GM19240 (cell line): ENCODE measurements around the gene SLC35F1.
"Not testable (repeated sequence)": the region's sequence is repeated elsewhere in the genome, so short reads cannot be mapped to it uniquely, and the experiment has no call there.

Experiments used
- DNase-seq: peaks from one replicate; pipeline ENCODE4 v3.0.0; 2011; ENCODE audit warnings: low spot score; ENCODE audit not compliant: insufficient read length

Gene SLC35F1

GRCh38 chr6:117906958-117907600, at the start of gene SLC35F1:
Gene SLC35F1, plus strand, starts transcription at chr6:117907264.
- DNase-seq = peak; percentile 31

DNA sequence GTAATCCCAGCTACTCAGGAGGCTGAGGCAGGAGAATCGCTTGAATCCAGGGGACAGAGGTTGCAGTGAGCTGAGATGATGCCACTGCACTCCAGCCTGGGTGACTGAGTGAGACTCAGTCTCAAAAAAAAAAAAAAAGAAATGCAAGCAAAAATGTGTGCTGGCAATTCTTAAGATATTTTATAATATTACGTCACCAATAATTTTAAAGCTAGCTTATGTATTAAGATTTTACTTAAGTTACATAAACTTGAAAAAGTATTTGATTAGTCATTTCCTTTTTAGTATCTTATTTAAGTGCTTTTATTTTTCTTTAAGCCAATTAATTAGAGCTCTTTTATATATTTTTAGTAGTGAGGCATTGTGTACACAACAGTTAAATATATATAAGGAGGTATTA, 48.5 kb upstream of the SLC35F1 start:
- not testable (repeated sequence) for DNase-seq

DNA sequence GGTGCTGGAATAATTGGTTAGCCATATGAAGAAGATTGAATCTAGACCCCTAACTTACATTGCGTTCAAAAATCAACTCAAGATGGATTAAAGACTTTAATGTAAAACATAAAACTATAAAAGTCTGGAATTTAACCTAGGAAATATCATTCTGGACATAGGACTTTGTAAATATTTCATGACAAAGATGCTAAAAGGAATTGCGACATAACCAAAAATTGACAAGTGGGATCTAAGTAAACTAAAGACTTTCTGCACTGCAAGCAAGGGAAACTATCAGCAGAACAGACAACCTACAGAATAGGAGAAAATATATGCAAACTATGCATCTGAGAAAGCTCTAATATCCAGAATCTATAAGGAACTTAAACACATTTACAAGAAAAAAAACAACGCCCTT, 45.5 kb upstream of the SLC35F1 start:
- no peak for DNase-seq

GRCh38 chr6:117866561-117866960, 40.5 kb upstream of the SLC35F1 start:
- DNase-seq = no peak

DNA sequence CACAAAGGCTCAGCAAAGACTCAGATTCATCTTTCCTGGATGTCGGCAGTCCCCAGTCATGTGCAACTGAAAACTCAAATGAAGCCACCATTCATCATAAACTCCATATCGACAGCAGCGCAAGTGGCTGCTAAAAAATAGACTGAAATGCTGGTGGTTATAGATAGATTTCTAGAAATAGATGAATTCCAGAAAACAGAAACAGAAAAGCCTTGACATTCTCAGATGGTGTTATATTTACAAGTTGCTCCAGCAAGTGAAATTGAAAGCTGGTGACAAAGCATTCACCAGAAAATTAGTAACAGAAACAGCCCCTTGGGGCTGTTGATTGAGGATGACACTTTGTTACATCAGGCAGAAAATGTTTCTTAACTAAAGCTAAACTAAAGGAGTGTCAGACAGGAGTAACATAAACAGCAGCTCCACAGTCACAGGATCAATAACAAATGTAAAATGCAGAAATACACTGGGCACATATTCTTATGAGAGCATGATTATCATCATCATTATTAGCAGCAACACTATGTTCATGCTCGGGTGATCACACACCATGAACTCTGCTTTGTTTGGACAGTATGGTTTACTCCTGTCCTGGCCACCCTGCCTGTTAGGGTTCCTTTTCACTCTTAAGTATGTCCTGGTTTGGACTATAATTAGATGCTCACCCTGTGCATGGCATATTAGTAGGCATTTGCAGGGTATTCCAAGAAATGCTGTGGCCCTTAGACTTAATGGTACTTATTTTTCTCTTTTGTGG, 36.4 kb upstream of the SLC35F1 start:
- DNase-seq = no peak

DNA sequence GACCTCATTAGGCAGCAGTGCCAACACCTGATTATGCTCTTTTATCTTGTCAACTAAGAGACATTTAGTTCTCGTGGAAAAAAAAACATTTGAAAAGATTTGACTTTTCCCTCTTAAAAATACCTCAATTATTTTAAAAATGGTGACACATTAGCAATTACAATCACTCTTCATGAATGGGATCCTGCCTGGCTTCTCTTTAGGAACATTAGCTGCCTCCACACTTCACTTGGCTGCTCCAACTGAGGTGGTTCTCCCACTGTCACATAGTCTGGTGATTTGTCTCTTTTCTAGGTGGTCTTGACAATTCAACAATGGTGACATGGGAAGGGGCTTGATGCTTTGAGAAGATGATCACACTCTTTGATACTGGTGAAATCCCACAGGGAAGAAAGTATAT, 26.2 kb upstream of the SLC35F1 start:
- no peak for DNase-seq

DNA sequence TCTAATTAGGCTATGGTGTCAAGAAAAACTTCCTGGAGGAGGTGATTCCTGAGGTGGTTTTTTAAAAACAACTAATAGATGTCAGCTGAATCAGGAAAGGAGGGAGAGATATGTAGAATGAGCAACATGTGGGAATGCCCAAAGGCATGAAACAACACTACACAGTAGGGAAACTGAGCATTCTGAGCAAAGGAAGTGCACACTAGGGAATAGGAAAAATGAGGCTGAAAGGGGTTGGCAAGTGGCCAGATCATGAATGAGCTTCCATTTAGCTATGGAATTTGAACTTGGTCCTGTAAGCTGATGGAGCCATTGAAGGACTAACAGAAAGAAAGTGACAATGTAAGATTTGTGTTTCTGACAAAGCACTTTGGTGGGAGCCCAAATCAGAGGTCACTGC, 16.9 kb upstream of the SLC35F1 start:
- DNase-seq = no peak

DNA sequence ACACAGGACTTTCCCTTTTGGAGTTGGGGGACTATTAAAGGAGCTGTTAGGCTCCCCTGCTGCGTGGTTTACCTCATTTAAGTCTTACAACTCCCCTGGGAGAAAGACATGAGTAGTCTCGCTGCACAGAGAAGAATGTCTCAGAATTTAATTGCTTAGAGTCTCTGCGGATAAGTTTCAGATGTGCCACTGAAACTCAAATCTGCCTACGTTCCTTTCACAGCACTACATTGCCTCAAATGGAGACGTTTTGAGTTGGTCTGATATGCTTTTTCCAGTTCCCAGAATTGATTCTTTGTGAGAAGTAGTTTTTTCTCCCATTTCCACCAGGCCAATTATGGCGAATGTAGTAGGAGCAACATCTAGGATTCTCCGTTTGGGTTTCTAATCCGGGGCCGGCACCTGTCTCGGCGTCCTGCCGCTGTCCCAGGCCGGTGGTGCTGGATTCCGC, 532 bp upstream of the SLC35F1 start:
- peak; percentile 4 for DNase-seq

- DNase-seq = peak; percentile 11
These were observed 659 bp downstream of the SLC35F1 start for GRCh38 chr6:117907601-117908245.

- no peak for DNase-seq
These were observed 1.4 kb downstream of the SLC35F1 start for GRCh38 chr6:117908246-117909068.

GRCh38 chr6:117909638-117910037, 2.6 kb downstream of the SLC35F1 start:
- DNase-seq = no peak

GRCh38 chr6:117910549-117910948, 3.5 kb downstream of the SLC35F1 start:
- DNase-seq = no peak

DNA sequence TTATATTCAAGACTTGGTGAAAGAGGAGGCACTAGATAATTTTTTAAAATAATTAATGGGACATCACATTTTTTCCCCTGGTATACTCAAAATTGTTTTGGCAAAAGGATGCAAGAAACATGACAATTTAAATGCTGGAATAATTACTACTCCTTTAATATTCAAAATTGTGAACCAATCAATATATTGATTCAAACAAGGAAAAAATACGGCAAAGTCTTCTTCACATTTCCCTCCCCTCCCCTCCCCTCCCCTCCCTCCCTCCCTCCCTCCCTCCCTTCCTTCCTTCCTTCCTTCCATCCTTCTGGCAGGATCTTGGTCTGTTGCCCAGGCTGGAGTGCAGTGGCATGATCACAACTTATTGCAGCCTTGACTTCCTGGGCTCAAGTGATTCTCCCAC, 4.1 kb downstream of the SLC35F1 start:
- no peak for DNase-seq

- DNase-seq = no peak
These were observed 4.6 kb downstream of the SLC35F1 start for GRCh38 chr6:117911660-117912059.

- DNase-seq = no peak
These were observed 8.8 kb downstream of the SLC35F1 start for GRCh38 chr6:117915846-117916245.

GRCh38 chr6:117916483-117916882, 9.4 kb downstream of the SLC35F1 start:
- DNase-seq = no peak

DNA sequence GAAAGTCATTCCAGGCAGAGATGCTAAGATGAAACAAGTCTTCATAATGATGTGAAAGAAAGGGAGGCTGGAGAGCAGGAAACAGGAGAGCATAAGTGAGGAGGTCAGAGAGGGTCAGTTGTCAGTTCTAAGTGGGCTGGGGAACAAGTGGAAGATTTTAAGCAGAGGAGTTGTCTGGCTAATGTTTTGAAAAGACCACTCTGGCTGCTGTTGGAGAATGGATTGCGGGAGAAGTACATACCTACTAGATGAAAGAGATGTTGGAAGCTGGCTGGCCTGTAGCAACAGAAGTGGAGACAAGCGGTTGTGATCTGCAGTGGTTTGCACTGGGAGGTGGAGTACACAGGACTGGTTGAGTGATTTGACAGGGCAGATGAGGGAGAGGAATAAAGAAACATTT, 10.1 kb downstream of the SLC35F1 start:
- no peak for DNase-seq

DNA sequence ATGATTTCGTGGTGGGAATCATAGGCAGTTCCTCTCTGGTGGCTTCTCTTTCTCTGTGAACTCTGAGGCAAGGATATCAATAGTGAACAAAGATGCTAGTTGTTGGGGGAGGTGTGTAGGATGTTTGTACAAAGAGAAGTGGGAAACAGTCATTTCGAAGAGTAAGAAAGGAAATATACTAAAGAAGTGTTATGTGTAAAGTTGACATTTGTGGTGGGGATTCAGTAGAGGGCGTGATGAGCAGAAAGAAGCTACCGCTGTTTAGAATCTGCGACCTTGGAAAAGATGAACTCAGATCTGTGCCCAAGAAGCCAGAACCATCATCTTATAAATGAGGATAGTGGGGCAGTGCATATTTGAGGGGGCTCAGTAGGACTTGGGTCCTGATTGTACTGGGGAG, 11.4 kb downstream of the SLC35F1 start:
- no peak for DNase-seq

- no peak for DNase-seq
These were observed 12.2 kb downstream of the SLC35F1 start for GRCh38 chr6:117919275-117919674.

DNA sequence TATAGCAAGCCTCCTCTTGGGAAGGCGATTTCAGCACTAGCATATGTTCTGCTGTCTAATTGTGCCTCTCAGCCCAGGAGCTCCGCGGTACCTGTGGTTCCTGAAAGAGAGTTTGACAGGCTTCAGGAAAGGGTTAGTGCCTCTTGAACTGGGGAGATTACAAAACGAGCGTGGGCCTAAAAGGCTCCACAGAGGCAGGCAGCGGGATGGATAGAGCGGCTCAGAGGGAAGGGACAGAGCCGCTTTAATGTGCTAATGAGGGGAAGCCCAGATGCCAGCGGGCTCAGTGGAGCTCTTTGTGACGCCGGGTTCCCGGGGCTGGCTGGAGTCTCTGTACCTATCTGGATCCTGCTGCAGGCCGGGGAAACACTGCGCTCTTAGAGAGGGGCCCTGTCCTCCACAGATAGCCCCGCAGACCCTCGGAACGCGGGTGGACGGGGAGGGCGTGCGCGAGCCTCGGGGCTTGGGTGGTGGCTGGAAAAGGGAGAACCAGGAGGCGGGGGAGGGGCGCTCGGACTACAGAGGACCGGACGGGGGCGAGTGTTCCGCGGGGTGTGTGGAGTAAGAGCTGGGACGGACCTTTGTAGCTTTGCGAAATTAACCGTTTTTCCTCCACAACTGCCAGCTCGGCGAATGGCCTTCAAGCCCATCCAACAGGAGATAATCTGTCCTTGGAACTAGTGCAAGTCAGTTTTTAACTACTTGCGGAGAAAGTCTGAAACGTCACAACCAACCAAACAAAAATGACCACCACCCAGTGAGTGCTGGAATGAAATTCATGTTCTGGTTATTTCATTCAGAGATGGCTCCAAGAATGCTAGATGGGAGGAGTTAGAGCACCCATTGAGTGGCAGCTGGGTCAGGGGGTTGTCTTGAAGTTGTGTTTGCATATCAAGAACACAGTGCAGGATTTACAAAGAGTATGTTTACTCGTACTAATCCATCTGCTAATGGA, 13.0 kb downstream of the SLC35F1 start:
- no peak for DNase-seq
